NCI-H1417 treated with DMSO at 0.1 percent for 48 hours (cell line): ENCODE results near the gene ITPR3.
"Not testable (repeated sequence)": the region's sequence is repeated elsewhere in the genome, so short reads cannot be mapped to it uniquely, and the experiment has no call there.

ENCODE experiments used
- DNase-seq: peaks from one replicate; lab custom pipeline; 2025; lab: John Stamatoyannopoulos, UW

ITPR3 gene

DNA sequence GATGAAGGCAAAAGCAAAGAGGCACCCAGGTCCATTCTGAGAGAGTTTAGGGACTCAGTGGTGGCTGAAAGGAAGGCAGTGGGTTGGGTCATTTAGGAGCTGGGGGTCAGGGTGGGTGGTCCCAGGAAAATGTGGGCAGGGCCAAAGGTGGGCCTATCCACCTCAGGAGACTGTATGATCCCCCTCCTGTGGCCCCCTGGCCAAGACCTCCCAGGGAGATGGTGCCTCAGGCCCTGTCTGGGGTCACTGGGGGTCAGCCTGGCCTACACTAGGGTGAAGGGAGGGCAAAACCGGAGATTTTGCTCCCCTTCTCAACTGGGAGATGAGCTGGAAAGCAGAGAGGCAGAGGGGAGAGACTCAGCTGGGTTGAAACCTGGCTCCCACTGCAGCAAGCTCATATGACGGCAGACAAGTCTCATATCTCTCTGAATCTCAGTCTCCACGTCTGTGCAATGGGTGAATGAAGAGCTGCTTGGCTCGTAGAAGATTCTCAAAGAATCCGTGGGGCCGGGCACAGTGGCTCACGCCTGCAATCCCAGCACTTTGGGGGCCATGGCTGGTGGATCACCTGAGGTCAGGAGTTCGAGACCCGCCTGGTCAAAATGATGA, 29.6 kb upstream of the ITPR3 start:
- DNase-seq = no peak

DNA sequence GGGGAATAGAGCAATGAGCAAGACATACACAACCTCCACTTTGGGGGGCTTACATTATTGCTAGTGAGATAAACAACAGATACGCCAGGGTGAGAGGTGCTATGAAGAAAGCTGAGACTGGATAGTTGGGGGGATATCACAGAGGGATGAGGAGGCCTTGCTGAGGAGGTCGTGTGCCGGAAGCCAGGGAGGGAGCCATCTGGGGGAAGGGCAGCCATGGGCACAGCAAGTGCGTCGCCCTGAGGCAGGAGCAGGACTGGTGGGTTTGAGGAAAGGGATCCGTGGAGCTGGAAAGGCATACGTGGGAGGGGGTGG, 28.9 kb upstream of the ITPR3 start:
- no peak for DNase-seq

DNA sequence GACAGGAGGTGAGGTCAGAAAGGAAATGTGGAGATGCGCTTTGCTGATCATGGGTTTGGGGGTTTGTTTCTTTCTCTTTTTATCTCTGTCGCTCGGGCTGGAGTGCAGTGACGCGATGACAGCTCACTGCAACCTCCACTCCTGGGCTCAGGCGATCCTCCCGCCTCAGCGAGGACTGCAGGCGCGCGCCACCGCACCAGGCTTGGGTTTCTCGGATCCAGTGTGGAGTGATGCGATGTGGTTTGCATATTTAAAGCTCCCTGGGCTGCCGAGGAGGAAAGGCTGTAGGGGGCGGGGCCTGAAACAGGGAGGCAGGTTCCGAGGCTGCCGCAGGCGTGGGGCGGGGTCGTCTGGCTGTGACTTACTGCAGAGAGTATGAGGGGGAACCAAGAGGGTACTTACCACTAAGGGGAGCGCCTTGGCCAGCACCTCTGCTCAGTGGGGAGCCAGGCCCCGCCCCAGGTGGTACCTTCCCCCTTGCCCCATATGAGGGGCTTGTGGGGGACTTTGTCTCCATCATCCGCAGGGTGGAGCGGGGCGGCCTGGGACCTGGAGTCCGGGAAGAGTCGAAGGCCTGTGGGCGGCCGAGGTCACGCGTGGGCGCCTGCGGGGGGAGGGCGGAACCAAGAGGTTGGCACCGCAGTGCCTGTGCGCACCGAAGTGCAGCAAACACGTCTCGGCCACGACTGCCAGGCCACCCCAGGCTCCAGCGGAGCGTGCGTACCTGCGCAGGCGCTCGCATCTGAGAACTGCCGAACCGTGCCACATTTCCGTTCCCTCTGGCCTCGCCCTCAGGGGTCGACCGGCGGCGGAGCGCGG, 28.3 kb upstream of the ITPR3 start:
- no peak for DNase-seq

DNA sequence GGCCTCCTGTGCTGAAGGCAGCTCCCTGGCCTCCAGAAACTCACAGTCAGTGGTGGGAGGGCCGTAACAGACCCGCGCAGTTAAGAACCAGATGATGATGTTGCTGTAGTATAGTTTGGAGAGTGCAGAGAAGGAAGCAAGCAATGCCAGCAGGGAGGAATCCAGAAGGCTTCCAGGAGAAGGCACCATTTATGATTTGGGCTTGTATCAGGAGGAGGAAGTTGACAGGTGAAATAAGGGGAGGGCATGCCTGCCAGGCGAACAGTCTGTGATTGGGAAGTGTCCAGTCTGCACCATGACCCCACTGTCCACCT, 27.8 kb upstream of the ITPR3 start:
- DNase-seq = no peak

DNA sequence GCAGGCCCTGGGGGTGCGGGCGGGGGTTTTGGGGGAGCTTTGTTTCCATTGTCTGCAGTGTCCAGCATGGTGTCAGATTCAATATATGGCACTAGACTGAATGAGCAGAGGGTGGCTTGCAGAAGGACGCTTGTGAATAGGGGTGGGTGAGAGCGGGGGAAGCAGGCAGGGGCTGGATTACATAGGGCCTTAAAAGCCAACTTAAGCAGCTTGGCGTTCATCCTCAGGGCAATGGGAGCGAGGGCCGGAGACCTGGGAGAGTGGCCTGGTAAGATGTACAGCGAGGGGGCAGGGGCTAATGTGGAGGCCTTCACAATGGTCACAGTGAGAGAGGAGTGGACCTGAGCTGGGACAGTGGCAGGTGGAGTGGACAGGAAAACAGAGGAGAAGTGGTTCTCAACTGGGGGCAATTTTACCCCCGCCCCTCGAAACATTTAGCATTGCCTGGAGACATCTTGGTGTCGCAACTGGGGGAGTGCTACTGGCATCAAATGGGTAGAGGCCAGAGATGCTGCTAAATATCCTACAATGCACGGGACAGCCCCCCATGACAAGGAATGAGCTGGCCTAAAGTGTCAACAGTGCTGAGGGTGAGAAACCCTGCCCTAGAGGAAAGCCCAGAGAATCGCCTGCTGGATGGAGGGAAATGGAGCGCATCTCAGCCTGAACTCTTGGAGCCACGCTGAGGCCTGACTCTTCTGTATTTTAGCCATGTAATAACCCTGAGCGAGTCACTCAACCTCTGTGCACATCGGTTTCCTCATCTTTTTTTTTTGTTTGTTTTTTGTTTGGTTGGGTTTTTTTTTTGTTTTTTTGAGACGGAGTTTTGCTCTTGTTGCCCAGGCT, 25.9 kb upstream of the ITPR3 start:
- no peak for DNase-seq

GRCh38 chr6:33596894-33597293, 24.2 kb upstream of the ITPR3 start:
- DNase-seq = not testable (repeated sequence)

GRCh38 chr6:33597551-33598322, 23.4 kb upstream of the ITPR3 start:
- DNase-seq = no peak

GRCh38 chr6:33599413-33599938, 21.6 kb upstream of the ITPR3 start:
- no peak for DNase-seq

- DNase-seq = no peak
These were observed 20.4 kb upstream of the ITPR3 start for GRCh38 chr6:33600761-33601160.

DNA sequence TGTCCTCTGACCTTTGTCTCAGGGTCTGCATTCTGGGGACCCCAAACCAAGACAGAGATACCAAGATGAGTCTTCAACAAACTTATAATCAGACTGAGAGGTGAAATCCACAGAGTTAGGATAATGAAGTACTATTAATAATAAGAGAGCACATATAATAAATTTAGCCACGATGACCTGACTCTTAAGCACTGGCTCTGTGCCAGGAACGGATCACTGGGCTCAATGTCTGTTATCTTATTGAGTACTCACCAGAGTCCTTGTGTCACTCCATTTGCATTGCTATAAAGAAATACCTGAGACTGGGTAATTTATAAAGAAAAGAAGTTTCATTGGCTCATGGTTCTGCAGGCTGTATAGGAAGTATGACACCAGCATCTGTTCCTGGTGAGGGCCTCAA, 18.9 kb upstream of the ITPR3 start:
- no peak for DNase-seq

- no peak for DNase-seq
These were observed 15.9 kb upstream of the ITPR3 start for GRCh38 chr6:33604941-33605854.

- DNase-seq = no peak
These were observed 14.5 kb upstream of the ITPR3 start for GRCh38 chr6:33606642-33607041.

- no peak for DNase-seq
These were observed 13.9 kb upstream of the ITPR3 start for GRCh38 chr6:33607126-33607783.

DNA sequence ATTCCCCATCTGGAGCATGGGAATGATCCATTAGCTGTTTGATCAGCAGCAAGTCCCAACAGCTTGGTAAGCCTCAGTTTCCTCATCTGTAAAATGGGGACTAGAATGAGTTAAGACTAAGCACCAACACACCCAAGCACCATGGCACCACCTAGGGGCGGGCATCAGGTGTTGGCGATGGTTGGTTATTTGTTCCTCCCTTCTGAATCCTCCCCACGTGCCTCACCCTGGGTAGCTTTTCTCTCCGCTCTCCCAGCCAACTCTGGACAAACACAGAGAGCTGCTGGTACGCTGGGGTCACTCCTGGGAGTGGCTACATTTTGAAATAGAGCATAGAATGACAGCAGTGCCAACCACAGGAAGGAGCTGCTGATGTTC, 13.3 kb upstream of the ITPR3 start:
- no peak for DNase-seq

- DNase-seq = no peak
These were observed 12.1 kb upstream of the ITPR3 start for GRCh38 chr6:33609019-33609418.

GRCh38 chr6:33609528-33609927, 11.6 kb upstream of the ITPR3 start:
- no peak for DNase-seq

DNA sequence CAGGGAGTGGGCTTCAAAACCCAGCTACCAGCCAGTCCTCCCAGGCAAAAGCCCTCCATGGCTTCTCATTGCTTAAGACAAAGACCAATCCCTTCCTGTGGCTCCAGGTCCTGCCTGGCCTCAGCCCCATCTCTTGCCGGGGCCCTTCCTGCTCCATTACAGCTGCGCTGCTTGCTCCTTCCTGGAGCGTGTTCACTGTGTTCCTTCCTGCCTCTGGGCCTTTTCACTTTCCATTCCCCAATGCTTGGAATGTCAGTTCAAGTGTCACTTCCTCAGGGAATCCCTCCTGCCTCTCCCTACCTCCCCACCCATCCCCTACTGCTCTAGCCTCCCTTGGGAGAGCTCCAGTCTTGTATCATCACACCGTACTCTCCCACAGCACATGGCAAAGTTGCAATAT, 11.1 kb upstream of the ITPR3 start:
- no peak for DNase-seq

GRCh38 chr6:33610779-33611732, 10.1 kb upstream of the ITPR3 start:
- no peak for DNase-seq

DNA sequence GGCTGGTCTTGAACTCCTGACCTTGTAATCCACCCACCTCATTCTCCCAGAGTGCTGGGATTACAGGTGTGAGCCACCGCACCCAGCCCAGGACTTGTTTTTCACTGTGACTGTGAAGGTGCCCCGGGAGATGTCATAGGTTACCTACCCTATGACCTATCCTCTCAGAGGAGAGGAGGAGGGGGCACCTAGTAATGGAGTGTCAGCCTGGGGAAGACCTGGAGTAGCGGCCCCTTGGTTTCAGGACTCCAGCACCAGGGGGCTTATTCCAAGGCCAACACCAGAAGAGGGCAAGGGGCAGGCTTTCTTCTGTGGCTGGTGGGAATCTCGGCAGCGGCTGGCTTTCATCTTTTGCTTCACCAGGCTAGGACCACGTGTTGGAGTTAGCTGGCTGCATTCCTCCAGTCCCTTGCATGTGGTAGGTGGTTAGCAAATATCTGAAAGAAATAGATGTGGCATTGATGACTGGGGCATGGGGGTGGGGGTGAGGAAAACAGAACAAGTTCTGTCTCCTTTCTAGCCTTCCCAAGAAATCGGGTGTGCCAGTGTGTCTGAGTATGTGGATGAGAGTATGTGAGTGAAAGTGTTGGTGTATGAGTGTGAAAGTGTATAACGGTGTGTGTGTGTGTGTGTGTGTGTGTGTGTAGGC, 7.9 kb upstream of the ITPR3 start:
- no peak for DNase-seq
